Sigmoid colon (tissue), 7 donors: Measurements from ENCODE around the gene PCBP1. TPM values are rescaled to one million over a fixed set of nuclear protein-coding genes. Genes with fewer than 3 reads are reported as not detected.

Experiments
- DNase-seq: peaks from one replicate; pipeline ENCODE4 v3.0.0-alpha.2; 2019
- H3K27ac ChIP-seq, 4 donors: fragments of 200-600 bp; sonication (generic); one replicate each; pipeline ENCODE4 v1.5.1; 2016 to 2019; ENCODE audit warnings: mild to moderate bottlenecking in 1 of 4
- H3K27me3 ChIP-seq, 3 donors: fragments of 200-600 bp; sonication (generic); one replicate each; pipeline ENCODE4 v1.5.1; 2019; ENCODE audit warnings: mild to moderate bottlenecking in 1 of 3
- H3K36me3 ChIP-seq, 4 donors: fragments of 200-600 bp; sonication (generic); one replicate each; pipeline ENCODE4 v1.5.1; 2016 to 2019
- H3K4me1 ChIP-seq, 4 donors: fragments of 200-600 bp; sonication (generic); one replicate each; pipeline ENCODE4 v1.5.1; 2017 to 2019
- H3K4me3 ChIP-seq, 4 donors: fragments of 200-600 bp; sonication (generic); one replicate each; pipeline ENCODE4 v1.5.1; 2017 to 2019; ENCODE audit warnings: mild to moderate bottlenecking in 2 of 4, moderate library complexity in 1 of 4
- H3K9me3 ChIP-seq, 4 donors: fragments of 200-600 bp in 3 of 4; sonication (generic) in 3 of 4; one replicate each; pipeline versions ENCODE4 v1.5.1 to v1.6.1; 2013 to 2019
- EP300 ChIP-seq, 4 donors: sonication (generic); formaldehyde crosslinking; IDR thresholded peaks; one replicate each; pipeline ENCODE4 v1.6.1; 2017; ENCODE audit warnings: antibody characterized with exemption in 4 of 4
- POLR2A ChIP-seq, 2 donors: fragments of 450-650 bp; IDR thresholded peaks; one replicate each; pipeline ENCODE4 v1.6.1; 2016; ENCODE audit warnings: antibody characterized with exemption in 2 of 2, mild to moderate bottlenecking in 2 of 2, moderate library complexity in 2 of 2
- POLR2AphosphoS5 ChIP-seq, 4 donors: sonication (generic); formaldehyde crosslinking; IDR thresholded peaks; one replicate each; pipeline ENCODE4 v1.6.1; 2017; ENCODE audit warnings: antibody characterized with exemption in 4 of 4
- WGBS, 2 donors: extraction: QIAGEN DNeasy Blood & Tissue Kit; methylation state at CpG; one replicate each; pipeline ENCODE4 v1.1.7; 2013; 5-methylcytosine and 5-hydroxymethylcytosine counted together
- intact Hi-C: fragments of 100-400 bp; cut with DNase I; formaldehyde crosslinking; loops from one replicate; pipeline ENCODE4 v1.15.1; 2023
- polyA plus RNA-seq, 3 donors: library from polyadenylated mRNA; stranded (reverse); fragments of 200-250 nt; gene quantifications; one replicate each; pipeline ENCODE4 v1.2.3, GENCODE V29; 2013
- total RNA-seq, 4 donors: library from RNA; depleted of rRNA; stranded (reverse); fragments of >200 nt; gene quantifications; one replicate each; pipeline ENCODE4 v1.1.0, GENCODE V29; 2016
- TF ChIP-seq, protein P1 (sequence below), 4 experiments: fragments of 450-650 bp in 3 of 4; fragments of 200-600 bp in 1 of 4; IDR thresholded peaks; one replicate each; pipeline ENCODE4 v1.5.1; 2016 to 2019; ENCODE audit warnings: antibody characterized with exemption in 4 of 4, mild to moderate bottlenecking in 3 of 4, moderate library complexity in 2 of 4
- donor health status: healthy with polysubstance abuse.
- donor health status: Bipolar disorder and iron deficiency.
- donor health status: healthy.

PCBP1 gene
- total and polyA plus RNA-seq, 7 donors = 178 to 311 (median 186) TPM

DNA sequence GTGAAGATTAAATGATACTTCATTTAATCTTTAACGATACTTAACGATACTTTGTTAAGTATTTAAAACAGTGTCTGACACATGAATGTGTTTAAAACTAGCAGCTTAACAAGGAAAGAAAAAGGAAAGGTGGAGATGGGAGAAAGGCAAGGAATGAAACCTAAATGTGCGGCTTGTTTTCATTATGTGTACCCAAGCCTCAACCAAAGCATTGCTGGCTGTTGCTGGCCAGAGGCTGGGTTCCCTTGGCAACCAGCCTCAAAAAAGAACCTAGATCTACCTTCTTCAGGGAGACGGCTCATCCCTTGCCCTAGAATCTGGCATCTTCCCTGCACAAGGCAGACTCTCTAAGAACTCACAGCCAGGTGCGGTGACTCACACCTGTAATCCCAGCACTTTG lies 13.8 kb upstream of the PCBP1 start:
- 85 to 95% methylated on average over 5 of the region's 5 CpGs for whole genome bisulfite sequencing, 2 donors
- no peaks in the 10 kb centered on the region for H3K27me3 ChIP-seq
- intact Hi-C loops = loop anchor here (5.0 kb wide), 1 partner anchor 156 kb away; the partner anchor contains the start of gene MXD1
- H3K4me3 ChIP-seq = no peak overlapping the region
- H3K4me1 ChIP-seq = peaks cover 0 to 22% (median 18%) of the 10 kb centered on the region in 4 donors
- DNase-seq = peak; percentile 22
- peaks cover 0 to 58% (median 6%) of the 10 kb centered on the region in 4 donors for H3K36me3 ChIP-seq
- TF ChIP-seq, protein P1, sequence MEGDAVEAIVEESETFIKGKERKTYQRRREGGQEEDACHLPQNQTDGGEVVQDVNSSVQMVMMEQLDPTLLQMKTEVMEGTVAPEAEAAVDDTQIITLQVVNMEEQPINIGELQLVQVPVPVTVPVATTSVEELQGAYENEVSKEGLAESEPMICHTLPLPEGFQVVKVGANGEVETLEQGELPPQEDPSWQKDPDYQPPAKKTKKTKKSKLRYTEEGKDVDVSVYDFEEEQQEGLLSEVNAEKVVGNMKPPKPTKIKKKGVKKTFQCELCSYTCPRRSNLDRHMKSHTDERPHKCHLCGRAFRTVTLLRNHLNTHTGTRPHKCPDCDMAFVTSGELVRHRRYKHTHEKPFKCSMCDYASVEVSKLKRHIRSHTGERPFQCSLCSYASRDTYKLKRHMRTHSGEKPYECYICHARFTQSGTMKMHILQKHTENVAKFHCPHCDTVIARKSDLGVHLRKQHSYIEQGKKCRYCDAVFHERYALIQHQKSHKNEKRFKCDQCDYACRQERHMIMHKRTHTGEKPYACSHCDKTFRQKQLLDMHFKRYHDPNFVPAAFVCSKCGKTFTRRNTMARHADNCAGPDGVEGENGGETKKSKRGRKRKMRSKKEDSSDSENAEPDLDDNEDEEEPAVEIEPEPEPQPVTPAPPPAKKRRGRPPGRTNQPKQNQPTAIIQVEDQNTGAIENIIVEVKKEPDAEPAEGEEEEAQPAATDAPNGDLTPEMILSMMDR (IDR thresholded peaks at IDR 0.05) = no peak
- TF ChIP-seq EP300 (IDR thresholded peaks at IDR 0.05) = no peak
- no peak for TF ChIP-seq POLR2A (IDR thresholded peaks at IDR 0.05)
- TF ChIP-seq POLR2AphosphoS5 (IDR thresholded peaks at IDR 0.05) = no peak
- H3K27ac ChIP-seq = no peak overlapping the region
- H3K9me3 ChIP-seq = no peaks in the 10 kb centered on the region

- TF ChIP-seq EP300 (IDR thresholded peaks at IDR 0.05) (no peak), POLR2AphosphoS5 (IDR thresholded peaks at IDR 0.05) (no peak), POLR2A (IDR thresholded peaks at IDR 0.05) (no peak)
- TF ChIP-seq, protein P1 (IDR thresholded peaks at IDR 0.05) = no peak
- peaks cover 14 to 96% (median 29%) of the 10 kb centered on the region in 4 donors for H3K36me3 ChIP-seq
- H3K4me3 ChIP-seq = no peak overlapping the region
- H3K27me3 ChIP-seq = no peaks in the 10 kb centered on the region
- H3K27ac ChIP-seq = no peak overlapping the region
- intact Hi-C loops = no loop called here
- H3K9me3 ChIP-seq = no peaks in the 10 kb centered on the region
- DNase-seq = no peak
- peaks cover 0 to 3% (median 1%) of the 10 kb centered on the region in 4 donors for H3K4me1 ChIP-seq
Observed at GRCh38 chr2:70078384-70078783, 8.9 kb upstream of the PCBP1 start.

DNA sequence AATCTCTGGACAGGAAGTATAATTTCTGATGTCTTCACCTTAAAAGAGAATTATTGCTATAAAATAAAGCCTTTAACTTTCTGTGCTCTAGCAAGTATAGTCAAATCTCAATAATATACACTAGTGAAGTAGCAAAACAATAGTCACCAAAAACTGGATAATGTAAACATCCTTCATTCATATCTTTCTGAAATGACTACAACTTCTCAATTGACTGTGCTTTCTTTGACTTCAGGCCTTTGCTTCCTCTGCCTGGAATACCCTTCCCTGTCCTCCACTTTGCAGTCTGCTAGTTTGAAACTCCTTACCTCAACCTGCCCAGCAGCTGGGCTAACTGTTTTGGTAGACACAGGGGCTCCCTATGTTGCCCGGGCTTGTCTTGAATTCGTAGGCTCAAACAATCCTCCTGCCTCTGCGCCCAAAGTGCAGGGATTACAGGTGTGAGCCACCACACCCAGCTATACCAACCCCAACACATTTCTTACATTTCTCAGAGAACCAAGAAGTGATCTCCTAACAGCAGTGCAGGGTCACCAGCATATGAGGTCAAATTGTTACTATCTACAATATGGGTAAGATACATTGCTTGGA lies 6.6 kb upstream of the PCBP1 start:
- intact Hi-C loops = loop anchor here (10.0 kb wide), 2 partner anchors 174 to 256 kb away; partner anchors contain the start of genes GMCL1 and PCYOX1
- no peak for TF ChIP-seq POLR2AphosphoS5 (IDR thresholded peaks at IDR 0.05)
- TF ChIP-seq, protein P1 (IDR thresholded peaks at IDR 0.05) = no peak
- no peak for TF ChIP-seq EP300 (IDR thresholded peaks at IDR 0.05)
- TF ChIP-seq POLR2A (IDR thresholded peaks at IDR 0.05) = no peak
- 42 to 86% methylated on average over 3 of the region's 3 CpGs for WGBS, 2 donors
- H3K36me3 ChIP-seq = peaks cover 16 to 85% (median 28%) of the 10 kb centered on the region in 4 donors
- DNase-seq = peak; percentile 42
- peaks cover 0 to 27% (median 24%) of the 10 kb centered on the region in 4 donors for H3K4me1 ChIP-seq
- no peaks in the 10 kb centered on the region for H3K9me3 ChIP-seq
- H3K4me3 ChIP-seq = no peak overlapping the region
- H3K27ac ChIP-seq = no peak overlapping the region
- no peaks in the 10 kb centered on the region for H3K27me3 ChIP-seq

DNA sequence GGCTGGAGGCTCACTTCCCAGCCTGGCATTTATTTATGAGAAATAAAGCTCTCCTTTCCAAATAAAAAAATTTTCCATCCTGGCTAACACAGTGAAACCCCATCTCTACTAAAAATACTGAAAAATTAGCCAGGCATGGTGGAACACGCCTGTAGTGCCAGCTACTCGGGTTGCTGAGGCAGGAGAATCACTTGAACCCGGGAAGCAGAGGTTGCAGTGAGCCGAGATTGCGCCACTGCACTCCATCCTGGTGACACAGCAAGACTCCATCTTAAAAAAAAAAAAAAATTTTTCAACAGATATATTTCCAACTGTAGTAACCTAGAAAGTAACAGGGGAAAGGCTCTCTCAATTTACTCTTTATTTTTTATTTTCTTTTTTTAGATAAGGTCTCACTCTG lies 6.1 kb upstream of the PCBP1 start:
- H3K4me1 ChIP-seq = peaks cover 0 to 32% (median 28%) of the 10 kb centered on the region in 4 donors
- TF ChIP-seq POLR2AphosphoS5 (IDR thresholded peaks at IDR 0.05) = no peak
- no peak for TF ChIP-seq POLR2A (IDR thresholded peaks at IDR 0.05)
- TF ChIP-seq EP300 (IDR thresholded peaks at IDR 0.05) = no peak
- TF ChIP-seq, protein P1 (IDR thresholded peaks at IDR 0.05) = no peak
- H3K27ac ChIP-seq = no peak overlapping the region
- 90 to 94% methylated on average over 5 of the region's 5 CpGs for WGBS, 2 donors
- peak; percentile 48 for DNase-seq
- H3K9me3 ChIP-seq = no peaks in the 10 kb centered on the region
- H3K36me3 ChIP-seq = peaks cover 16 to 80% (median 25%) of the 10 kb centered on the region in 4 donors
- intact Hi-C loops = loop anchor here (10.0 kb wide), 2 partner anchors 174 to 256 kb away; partner anchors contain the start of genes GMCL1 and PCYOX1
- H3K4me3 ChIP-seq = no peak overlapping the region
- no peaks in the 10 kb centered on the region for H3K27me3 ChIP-seq
